ENCODE results near the gene AIFM3. TPM values are rescaled to one million over a fixed set of nuclear protein-coding genes. Genes with fewer than 3 reads are reported as not detected.

Gene AIFM3
- total RNA-seq = 1.1 and 1.4 TPM in 2 replicates

GRCh38 chr22:20966883-20967696 lies at the start of gene AIFM3:
AIFM3 (plus strand) TSS chr22:20967255; CDS start chr22:20967945, 690 bp downstream.

GRCh38 chr22:20981787-20982562 lies 14.9 kb downstream of the AIFM3 start, which contains the start of gene LZTR1:
LZTR1 (plus strand) TSS chr22:20982297; CDS start chr22:20982372, 75 bp downstream.

GRCh38 chr22:21001601-21002325 lies 34.7 kb downstream of the AIFM3 start, which contains the start of gene THAP7:
THAP7 (minus strand) TSS chr22:21002118; CDS start chr22:21001911, 207 bp downstream.

DNA sequence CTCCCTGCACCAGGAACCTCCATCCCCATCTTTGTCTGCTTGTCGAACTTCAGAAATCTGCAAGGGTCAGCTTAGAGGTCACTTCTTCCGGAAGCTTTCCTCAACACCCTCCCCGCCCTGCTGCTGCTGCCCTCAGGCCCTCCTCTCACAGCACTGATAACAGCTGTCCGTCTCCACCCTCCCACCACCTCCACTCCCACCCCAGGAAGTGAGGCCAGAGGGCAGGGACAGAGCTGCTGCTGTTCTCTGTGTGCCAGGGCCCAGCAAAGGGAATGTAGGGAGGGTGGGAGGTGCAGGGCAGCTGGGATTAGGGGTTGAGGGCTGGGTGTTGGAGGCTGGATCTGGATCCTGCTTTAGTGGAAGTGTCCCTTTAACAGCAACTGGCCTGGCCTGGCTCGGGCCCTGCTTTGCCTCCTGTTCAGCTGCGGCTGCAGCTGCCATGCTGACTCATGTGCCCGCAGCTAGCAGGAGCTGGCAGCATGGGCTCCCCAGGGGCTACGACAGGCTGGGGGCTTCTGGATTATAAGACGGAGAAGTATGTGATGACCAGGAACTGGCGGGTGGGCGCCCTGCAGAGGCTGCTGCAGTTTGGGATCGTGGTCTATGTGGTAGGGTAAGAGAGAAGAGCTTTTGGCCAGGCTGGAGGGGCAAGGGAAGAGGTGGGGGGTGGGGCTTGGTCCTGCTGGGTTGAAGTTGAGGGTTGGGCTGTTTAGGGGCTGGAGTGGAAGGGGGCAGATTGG lies 47.8 kb downstream of the AIFM3 start, which contains the start of gene P2RX6:
P2RX6 (plus strand) TSS at position 440 of the 740 bp plus-strand sequence; CDS start at position 450, 10 bp downstream.

Other genes with a start within 250 kb of the AIFM3 start
- not detected in 2 replicates for gene SERPIND1, start 193.1 kb upstream of the AIFM3 start, total RNA-seq
- gene PI4KA, start 108.4 kb upstream of the AIFM3 start, total RNA-seq = 22.5 and 27.9 TPM in 2 replicates
- 5.8 and 7.1 TPM in 2 replicates for gene SNAP29, start 108.2 kb upstream of the AIFM3 start, total RNA-seq
- 20.8 and 24.0 TPM in 2 replicates for gene CRKL, start 49.8 kb upstream of the AIFM3 start, total RNA-seq
- 53.6 and 64.0 TPM in 2 replicates for gene LZTR1, start 15.0 kb downstream of the AIFM3 start, total RNA-seq
- 18.3 and 19.3 TPM in 2 replicates for gene THAP7, start 34.9 kb downstream of the AIFM3 start, total RNA-seq
- gene P2RX6, start 47.9 kb downstream of the AIFM3 start, total RNA-seq = 2.6 and 6.9 TPM in 2 replicates
- 0.16 and 0.17 TPM in 2 replicates for gene SLC7A4, start 65.3 kb downstream of the AIFM3 start, total RNA-seq
- under 0.01 TPM in 2 replicates for gene LRRC74B, start 78.7 kb downstream of the AIFM3 start, total RNA-seq